ENCODE measurements around the gene TBC1D4.
"Not testable (repeated sequence)": the region's sequence is repeated elsewhere in the genome, so short reads cannot be mapped to it uniquely, and the experiment has no call there.

TBC1D4 gene

DNA sequence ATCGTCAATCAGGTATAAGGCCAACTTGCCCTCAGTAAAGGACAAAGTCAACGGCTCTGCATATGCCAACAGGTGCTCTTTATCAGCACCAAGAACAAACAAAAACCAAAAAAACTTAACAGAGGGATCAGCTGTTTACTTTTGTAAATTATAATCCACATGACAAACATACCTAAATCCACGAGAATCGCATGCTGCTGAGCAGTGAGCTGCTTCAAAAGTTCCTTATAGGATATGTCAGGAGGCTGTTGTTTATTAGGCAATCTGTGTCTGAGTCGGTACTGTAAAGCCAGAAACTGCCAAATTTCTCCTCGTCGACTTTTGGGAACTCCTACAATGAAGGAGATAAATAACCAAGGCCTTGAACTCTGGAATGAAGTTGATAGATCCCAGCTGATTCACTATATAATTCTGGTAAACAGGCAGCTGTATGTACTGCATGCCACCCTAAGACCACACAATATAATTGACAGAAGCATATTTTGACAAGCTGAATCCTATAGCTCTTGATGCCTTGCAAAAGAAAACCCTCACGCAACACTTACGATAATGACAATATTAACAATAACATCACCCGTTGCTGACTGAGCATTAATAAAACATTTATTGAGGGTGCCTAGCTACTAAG lies 179.8 kb downstream of the TBC1D4 start:
- H3K27ac ChIP-seq, result no peak overlapping the region
- peaks cover 53% of the 10 kb centered on the region for H3K36me3 ChIP-seq (ENCODE audit: insufficient read depth, low read length)
- H3K9ac ChIP-seq (ENCODE audit: insufficient read length), result no peak overlapping the region
- no peaks in the 10 kb centered on the region for H3K9me3 ChIP-seq (ENCODE audit: low read depth, low read length)
- H3K4me3 ChIP-seq, result no peak overlapping the region
- TF ChIP-seq EZH2 (IDR thresholded peaks at IDR 0.05) (no peak), POLR2AphosphoS5 (IDR thresholded peaks at IDR 0.05; ENCODE audit: borderline replicate concordance, low read depth, low read length) (no peak), FOXP2 (optimal IDR thresholded peaks at IDR 0.05; ENCODE audit: control extremely low read depth, extremely low read length, insufficient read depth) (no peak)
- DNase-seq (ENCODE audit: low read depth, low spot score), result no peak

DNA sequence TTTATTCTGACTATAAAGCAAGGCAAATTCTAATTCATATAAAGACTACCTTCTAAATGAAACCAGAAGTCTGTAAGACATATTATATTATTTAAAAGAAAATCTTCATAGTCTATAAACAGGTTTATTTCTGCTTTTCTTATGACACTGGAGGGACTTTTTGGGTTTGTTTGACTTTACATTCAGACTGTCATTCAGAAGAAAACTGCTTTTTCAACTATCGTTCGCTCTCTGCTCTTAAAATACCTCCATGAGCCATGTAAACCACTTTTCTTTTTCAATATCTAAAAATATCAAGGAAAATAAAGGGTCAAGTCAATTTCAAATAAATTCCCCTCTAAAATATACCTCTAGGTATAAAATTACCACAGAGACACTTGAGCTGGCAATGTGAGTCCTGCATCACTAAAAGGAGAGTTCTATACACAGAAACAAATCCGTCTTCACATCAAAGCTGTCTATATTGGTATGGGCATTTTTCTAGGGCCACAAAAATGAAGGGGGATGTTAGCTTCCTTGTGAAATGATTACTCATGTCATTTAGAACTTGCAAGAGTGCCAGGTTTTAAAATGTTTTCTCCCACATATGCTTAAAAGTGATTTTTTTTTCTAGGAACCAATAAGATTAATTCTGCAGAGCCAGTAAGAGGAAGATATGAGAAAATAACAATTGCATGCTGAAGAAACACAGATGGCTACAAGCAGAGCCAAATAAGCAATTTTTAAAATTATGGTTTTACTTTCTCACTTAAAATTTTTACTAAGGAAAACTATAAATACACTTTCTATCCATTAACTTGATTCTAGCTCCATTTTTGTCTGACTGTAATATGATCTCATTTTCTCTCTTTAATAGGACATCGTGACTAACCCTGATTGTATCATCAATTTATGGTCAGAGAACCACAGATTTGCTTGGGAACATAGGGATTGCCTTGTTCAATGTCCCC lies 181.8 kb downstream of the TBC1D4 start:
- Histone ChIP-seq H3K27ac (no peak overlapping the region), H3K9me3 (ENCODE audit: low read depth, low read length) (no peaks in the 10 kb centered on the region), H3K4me3 (no peak overlapping the region), H3K9ac (ENCODE audit: insufficient read length) (no peak overlapping the region), H3K36me3 (ENCODE audit: insufficient read depth, low read length) (peaks cover 37% of the 10 kb centered on the region)
- no peak for DNase-seq (ENCODE audit: low read depth, low spot score)
- TF ChIP-seq POLR2AphosphoS5 (IDR thresholded peaks at IDR 0.05; ENCODE audit: borderline replicate concordance, low read depth, low read length), result no peak
- no peak for TF ChIP-seq FOXP2 (optimal IDR thresholded peaks at IDR 0.05; ENCODE audit: control extremely low read depth, extremely low read length, insufficient read depth)
- no peak for TF ChIP-seq EZH2 (IDR thresholded peaks at IDR 0.05)

DNA sequence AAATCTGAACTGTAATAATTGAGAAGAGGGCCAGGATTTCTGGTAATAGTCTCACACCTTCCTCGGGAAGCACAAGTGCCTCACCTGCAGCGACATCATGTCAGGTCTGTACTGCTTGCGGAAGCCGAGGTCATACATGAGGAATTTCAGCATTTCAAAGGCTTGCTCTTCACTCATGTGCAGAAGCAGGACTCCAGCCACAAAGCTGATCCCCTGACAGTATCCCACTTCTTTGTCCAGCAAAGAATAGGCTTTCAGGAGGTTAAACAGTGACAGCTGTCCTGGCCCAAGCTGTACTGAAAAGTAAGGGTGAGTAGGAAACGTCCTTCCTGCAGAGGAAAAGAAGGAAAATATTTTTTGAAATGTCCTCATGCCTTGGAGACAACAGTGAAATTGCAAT lies 182.7 kb downstream of the TBC1D4 start:
- no peak overlapping the region for H3K27ac ChIP-seq
- DNase-seq (ENCODE audit: low read depth, low spot score), result no peak
- TF ChIP-seq EZH2 (IDR thresholded peaks at IDR 0.05) (no peak), POLR2AphosphoS5 (IDR thresholded peaks at IDR 0.05; ENCODE audit: borderline replicate concordance, low read depth, low read length) (no peak), FOXP2 (optimal IDR thresholded peaks at IDR 0.05; ENCODE audit: control extremely low read depth, extremely low read length, insufficient read depth) (no peak)
- no peak overlapping the region for H3K9ac ChIP-seq (ENCODE audit: insufficient read length)
- peaks cover 35% of the 10 kb centered on the region for H3K36me3 ChIP-seq (ENCODE audit: insufficient read depth, low read length)
- no peaks in the 10 kb centered on the region for H3K9me3 ChIP-seq (ENCODE audit: low read depth, low read length)
- H3K4me3 ChIP-seq, result no peak overlapping the region

DNA sequence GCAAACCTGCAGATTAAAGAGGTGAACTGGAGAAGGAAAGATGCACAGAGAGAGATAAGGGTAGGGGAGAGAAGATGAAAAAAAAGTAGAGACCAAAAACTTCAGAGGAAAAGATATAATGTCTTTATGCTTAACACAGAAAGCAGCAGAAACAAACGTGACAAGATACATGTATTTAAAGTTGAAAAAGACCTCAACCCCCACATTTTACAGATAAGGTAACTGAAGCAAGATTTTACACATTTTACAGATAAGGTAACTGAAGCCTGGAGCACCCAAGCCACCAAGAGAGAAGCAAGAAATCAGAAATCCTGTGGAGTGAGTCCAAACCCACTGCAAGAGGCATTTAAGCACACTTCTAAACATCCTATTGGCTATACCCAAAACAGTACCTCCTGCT lies 185.3 kb downstream of the TBC1D4 start:
- H3K9me3 ChIP-seq (ENCODE audit: low read depth, low read length), result no peaks in the 10 kb centered on the region
- no peak overlapping the region for H3K4me3 ChIP-seq
- no peak overlapping the region for H3K9ac ChIP-seq (ENCODE audit: insufficient read length)
- TF ChIP-seq FOXP2 (optimal IDR thresholded peaks at IDR 0.05; ENCODE audit: control extremely low read depth, extremely low read length, insufficient read depth) (no peak), POLR2AphosphoS5 (IDR thresholded peaks at IDR 0.05; ENCODE audit: borderline replicate concordance, low read depth, low read length) (no peak), EZH2 (IDR thresholded peaks at IDR 0.05) (no peak)
- H3K27ac ChIP-seq, result no peak overlapping the region
- H3K36me3 ChIP-seq (ENCODE audit: insufficient read depth, low read length), result peaks cover 39% of the 10 kb centered on the region
- no peak for DNase-seq (ENCODE audit: low read depth, low spot score)

DNA sequence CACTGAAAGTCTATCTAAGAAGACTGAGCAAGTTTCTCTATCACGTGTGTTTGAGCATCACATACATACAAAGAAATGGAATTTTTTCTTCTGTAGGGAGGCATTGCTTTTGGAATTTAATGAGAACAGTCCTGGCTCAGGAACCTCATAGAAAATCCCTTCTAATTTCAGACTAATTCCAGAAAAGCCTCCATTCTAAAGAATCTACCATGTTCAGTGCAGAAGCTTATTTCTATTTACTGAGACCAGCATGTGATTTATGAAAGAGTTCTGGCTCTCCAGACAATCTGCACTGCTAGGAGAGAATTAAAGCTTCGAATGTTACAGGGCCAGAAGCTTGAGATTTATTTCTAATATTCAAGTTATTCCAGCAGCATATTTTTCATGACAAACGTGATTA lies 186.8 kb downstream of the TBC1D4 start:
- Histone ChIP-seq H3K4me3 (no peak overlapping the region), H3K9ac (ENCODE audit: insufficient read length) (no peak overlapping the region), H3K9me3 (ENCODE audit: low read depth, low read length) (no peaks in the 10 kb centered on the region), H3K27ac (no peak overlapping the region), H3K36me3 (ENCODE audit: insufficient read depth, low read length) (peaks cover 48% of the 10 kb centered on the region)
- no peak for TF ChIP-seq EZH2 (IDR thresholded peaks at IDR 0.05)
- TF ChIP-seq FOXP2 (optimal IDR thresholded peaks at IDR 0.05; ENCODE audit: control extremely low read depth, extremely low read length, insufficient read depth), result no peak
- no peak for TF ChIP-seq POLR2AphosphoS5 (IDR thresholded peaks at IDR 0.05; ENCODE audit: borderline replicate concordance, low read depth, low read length)
- no peak for DNase-seq (ENCODE audit: low read depth, low spot score)

DNA sequence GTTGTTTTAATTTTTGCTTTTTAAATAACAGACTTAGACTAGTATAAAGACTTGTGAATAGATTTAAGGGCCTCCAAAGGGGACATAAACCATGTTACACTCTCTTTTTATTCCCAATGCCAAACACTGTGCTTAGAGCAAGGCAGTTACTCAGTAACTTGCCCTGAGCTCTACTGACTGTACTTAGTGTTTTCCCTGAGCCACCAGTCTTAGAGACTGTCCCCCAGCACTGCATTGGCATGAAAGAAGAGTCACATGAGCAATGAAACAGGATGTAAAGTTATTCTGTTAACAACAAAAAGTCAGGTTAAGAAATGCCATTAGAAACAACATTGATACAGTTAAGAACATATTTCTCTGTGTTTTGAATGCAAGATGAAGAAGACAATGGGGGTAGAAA lies 187.9 kb downstream of the TBC1D4 start:
- H3K36me3 ChIP-seq (ENCODE audit: insufficient read depth, low read length), result peaks cover 46% of the 10 kb centered on the region
- no peaks in the 10 kb centered on the region for H3K9me3 ChIP-seq (ENCODE audit: low read depth, low read length)
- H3K27ac ChIP-seq, result no peak overlapping the region
- H3K4me3 ChIP-seq, result no peak overlapping the region
- DNase-seq (ENCODE audit: low read depth, low spot score), result no peak
- no peak overlapping the region for H3K9ac ChIP-seq (ENCODE audit: insufficient read length)
- TF ChIP-seq EZH2 (IDR thresholded peaks at IDR 0.05) (no peak), POLR2AphosphoS5 (IDR thresholded peaks at IDR 0.05; ENCODE audit: borderline replicate concordance, low read depth, low read length) (no peak), FOXP2 (optimal IDR thresholded peaks at IDR 0.05; ENCODE audit: control extremely low read depth, extremely low read length, insufficient read depth) (no peak)

DNA sequence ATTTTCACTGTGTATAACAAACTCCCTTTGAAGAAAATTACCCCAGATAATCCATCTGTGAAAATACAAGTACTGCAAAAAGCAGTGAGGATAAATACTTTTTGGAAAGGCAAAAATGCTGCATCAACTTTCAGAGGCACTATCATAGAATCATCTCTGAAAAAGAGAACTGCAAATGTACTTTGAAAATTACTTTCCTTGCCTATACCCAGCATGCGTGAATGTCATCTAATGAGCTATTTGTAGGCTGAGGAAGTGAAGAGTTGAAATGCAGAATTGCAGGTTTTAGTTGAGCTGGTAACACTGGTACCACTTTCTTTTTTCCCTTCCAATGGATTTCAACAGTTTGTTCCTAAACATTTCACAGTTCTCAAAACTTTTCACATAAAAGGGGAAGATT lies 196.7 kb downstream of the TBC1D4 start:
- DNase-seq (ENCODE audit: low read depth, low spot score), result no peak
- H3K9ac ChIP-seq (ENCODE audit: insufficient read length), result no peak overlapping the region
- H3K27ac ChIP-seq, result no peak overlapping the region
- no peaks in the 10 kb centered on the region for H3K9me3 ChIP-seq (ENCODE audit: low read depth, low read length)
- H3K36me3 ChIP-seq (ENCODE audit: insufficient read depth, low read length), result peaks cover 61% of the 10 kb centered on the region
- no peak for TF ChIP-seq POLR2AphosphoS5 (IDR thresholded peaks at IDR 0.05; ENCODE audit: borderline replicate concordance, low read depth, low read length)
- TF ChIP-seq EZH2 (IDR thresholded peaks at IDR 0.05), result no peak
- TF ChIP-seq FOXP2 (optimal IDR thresholded peaks at IDR 0.05; ENCODE audit: control extremely low read depth, extremely low read length, insufficient read depth), result no peak
- no peak overlapping the region for H3K4me3 ChIP-seq

DNA sequence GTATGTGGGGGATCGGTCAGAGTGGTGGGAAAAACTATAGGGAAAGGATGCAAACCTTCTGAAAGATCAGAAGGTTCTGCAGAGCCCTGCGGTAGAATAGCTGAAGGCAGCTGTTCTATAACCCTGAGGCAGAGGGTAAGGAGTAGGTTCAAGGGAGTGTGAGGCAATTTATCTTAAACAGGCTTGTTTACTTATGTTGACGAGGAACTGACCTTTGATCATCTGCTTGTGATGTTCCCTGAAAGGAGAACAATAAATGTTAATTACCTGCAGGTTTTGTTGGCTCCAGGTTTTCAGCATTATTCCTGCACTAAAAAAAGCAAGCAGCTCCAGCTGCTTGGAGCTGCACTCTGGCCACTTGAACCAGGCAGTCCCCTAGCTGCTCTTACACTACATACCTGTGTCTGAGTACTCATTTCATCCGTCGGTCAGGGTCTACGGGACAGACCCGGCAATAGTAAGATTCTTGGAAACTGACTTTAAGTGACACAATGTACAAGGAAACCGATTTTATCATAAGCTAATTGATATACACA lies 202.1 kb downstream of the TBC1D4 start:
- Histone ChIP-seq H3K9ac (ENCODE audit: insufficient read length) (no peak overlapping the region), H3K4me3 (no peak overlapping the region), H3K36me3 (ENCODE audit: insufficient read depth, low read length) (peaks cover 21% of the 10 kb centered on the region), H3K27ac (no peak overlapping the region), H3K9me3 (ENCODE audit: low read depth, low read length) (no peaks in the 10 kb centered on the region)
- TF ChIP-seq EZH2 (IDR thresholded peaks at IDR 0.05) (no peak), FOXP2 (optimal IDR thresholded peaks at IDR 0.05; ENCODE audit: control extremely low read depth, extremely low read length, insufficient read depth) (no peak), POLR2AphosphoS5 (IDR thresholded peaks at IDR 0.05; ENCODE audit: borderline replicate concordance, low read depth, low read length) (no peak)
- DNase-seq (ENCODE audit: low read depth, low spot score), result no peak

DNA sequence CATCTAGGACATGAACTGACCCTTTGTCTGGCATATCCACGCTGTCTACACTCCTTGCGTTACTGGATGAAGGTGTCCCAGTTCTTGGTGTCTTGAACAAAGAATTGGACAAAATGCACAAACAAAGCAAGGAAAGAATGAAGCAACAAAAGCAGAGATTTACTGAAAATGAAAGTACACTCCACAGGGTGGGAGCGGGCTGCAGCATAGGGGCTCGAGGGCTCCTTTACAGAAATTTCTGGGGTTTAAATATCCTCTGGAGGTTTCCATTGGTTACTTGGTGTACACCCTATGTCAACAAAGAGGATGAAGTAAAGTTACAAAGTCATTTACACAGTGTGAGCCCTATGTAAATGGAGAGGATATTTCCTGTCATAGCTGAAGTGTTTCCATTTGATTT lies 208.3 kb downstream of the TBC1D4 start:
- H3K4me3 ChIP-seq; DNase-seq (ENCODE audit: low read depth, low spot score); H3K9me3 ChIP-seq (ENCODE audit: low read depth, low read length); H3K9ac ChIP-seq (ENCODE audit: insufficient read length); H3K36me3 ChIP-seq (ENCODE audit: insufficient read depth, low read length); H3K27ac ChIP-seq: not testable (repeated sequence)

Data from SK-N-MC (cell line).